OCI-LY7 (cell line): Measurements from ENCODE around the gene IGDCC3. TPM values are rescaled to one million over a fixed set of nuclear protein-coding genes. Genes with fewer than 3 reads are reported as not detected.

ENCODE experiments used
- BruUV-seq: library from RNA; stranded (reverse); fragments of 400-500 nt; replicated peaks from 2 replicates; lab custom pipeline; 2021; lab: Mats Ljungman, UMichigan
- CTCF ChIA-PET: fragments of 300-600 bp; sonication (Branson Sonifier 250); formaldehyde crosslinking; loops from one replicate; lab custom pipeline; 2022; ENCODE audit warnings: antibody characterized with exemption; ENCODE audit not compliant: unreplicated experiment; lab: Charles Lee
- POLR2A ChIA-PET: fragments of 300-600 bp; sonication (Branson Sonifier 250); formaldehyde crosslinking; loops from one replicate; lab custom pipeline; 2022; ENCODE audit warnings: antibody characterized with exemption; lab: Charles Lee
- DNase-seq: peaks from one replicate; pipeline ENCODE4 v3.0.0-alpha.2; 2015; ENCODE audit warnings: low spot score
- H2AFZ ChIP-seq: fragments of 200-600 bp; sonication (generic), shearing (Covaris generic); 2 replicates; pipeline ENCODE4 v1.6.1; 2014; ENCODE audit warnings: mild to moderate bottlenecking, antibody characterized with exemption, low read length, moderate library complexity
- H3K27ac ChIP-seq: fragments of 200-600 bp; sonication (generic); 2 replicates; pipeline ENCODE4 v1.5.1; 2014; ENCODE audit warnings: mixed run types, low read depth, mild to moderate bottlenecking, moderate library complexity, low read length, inconsistent platforms; ENCODE audit not compliant: poor library complexity, severe bottlenecking
- H3K36me3 ChIP-seq: fragments of 200-600 bp; sonication (generic); 2 replicates; pipeline ENCODE4 v1.6.1; 2014; ENCODE audit warnings: mild to moderate bottlenecking, antibody characterized with exemption, low read length, moderate library complexity, mixed read lengths; ENCODE audit not compliant: insufficient read depth
- H3K4me1 ChIP-seq: fragments of 200-600 bp; sonication (generic); 2 replicates; pipeline ENCODE4 v1.5.1; 2014; ENCODE audit warnings: mild to moderate bottlenecking, low read length; ENCODE audit not compliant: insufficient read depth, poor library complexity, severe bottlenecking
- H3K4me2 ChIP-seq: fragments of 200-600 bp; sonication (generic); 2 replicates; pipeline ENCODE4 v1.6.1; 2014; ENCODE audit warnings: mild to moderate bottlenecking, low read length
- H3K4me3 ChIP-seq: fragments of 200-600 bp; sonication (generic); 2 replicates; pipeline ENCODE4 v1.5.1; 2014; ENCODE audit warnings: mild to moderate bottlenecking, low read depth, low read length; ENCODE audit not compliant: poor library complexity, severe bottlenecking
- H3K79me2 ChIP-seq: fragments of 200-600 bp; sonication (generic); 2 replicates; pipeline ENCODE4 v1.6.1; 2016; ENCODE audit warnings: low read depth, mild to moderate bottlenecking, low read length, moderate library complexity, mixed read lengths; ENCODE audit not compliant: insufficient read depth
- H3K9me2 ChIP-seq: fragments of 200-600 bp; sonication (generic); 2 replicates; pipeline ENCODE4 v1.6.1; 2016; ENCODE audit warnings: mild to moderate bottlenecking, low read length, mixed read lengths; ENCODE audit not compliant: insufficient read depth
- H3K9me3 ChIP-seq: fragments of 200-600 bp; sonication (generic); 2 replicates; pipeline ENCODE4 v1.6.1; 2014; ENCODE audit warnings: mild to moderate bottlenecking, mixed run types, low read length, mixed read lengths
- H4K20me1 ChIP-seq: fragments of 200-600 bp; sonication (generic); 2 replicates; pipeline ENCODE4 v1.6.1; 2014; ENCODE audit warnings: mild to moderate bottlenecking, antibody characterized with exemption, low read length, moderate library complexity, mixed read lengths; ENCODE audit not compliant: insufficient read depth
- CTCF ChIP-seq: fragments of 200-600 bp; sonication (generic); conservative IDR thresholded peaks from 2 replicates; pipeline ENCODE4 v1.5.1; 2014; ENCODE audit warnings: mild to moderate bottlenecking, antibody characterized with exemption, low read length, moderate library complexity, mixed read lengths
- EZH2phosphoT487 ChIP-seq: fragments of 200-600 bp; sonication (generic); IDR thresholded peaks from 2 replicates; pipeline ENCODE4 v1.6.1; 2018; ENCODE audit warnings: low read depth, borderline replicate concordance, mild to moderate bottlenecking, mixed run types, antibody characterized with exemption, low read length, moderate library complexity, mixed read lengths
- intact Hi-C: fragments of 100-400 bp; cut with micrococcal nuclease; formaldehyde crosslinking; loops from one replicate; pipeline ENCODE4 v1.10.0; 2022; ENCODE audit not compliant: unreplicated experiment
- total RNA-seq, 2 experiments: library from RNA; depleted of rRNA in 1 of 2; stranded (reverse); fragments of >200 nt in 1 of 2; shearing (Covaris generic) in 1 of 2; gene quantifications; 2 replicates each; pipeline ENCODE4 v1.2.3, GENCODE V29; 2014 to 2022

Gene IGDCC3
- total RNA-seq, 2 experiments from 2014 or later = not detected

- no peaks in the 10 kb centered on the region for H4K20me1 ChIP-seq
- no peaks in the 10 kb centered on the region for H3K36me3 ChIP-seq
- TF ChIP-seq EZH2phosphoT487 (no peak), CTCF (no peak)
- no peaks in the 10 kb centered on the region for H3K9me2 ChIP-seq
- H3K27ac ChIP-seq = no peak overlapping the region
- H3K4me1 ChIP-seq = peaks cover under 1% of the 10 kb centered on the region
- no peak overlapping the region for H3K4me2 ChIP-seq
- CTCF ChIA-PET = no interaction called here
- no peak overlapping the region for H2AFZ ChIP-seq
- intact Hi-C loops = no loop called here
- POLR2A ChIA-PET = no interaction called here
- DNase-seq = no peak
- no peaks in the 10 kb centered on the region for H3K79me2 ChIP-seq
- H3K9me3 ChIP-seq = no peaks in the 10 kb centered on the region
- no TSS peak for BruUV-seq
- H3K4me3 ChIP-seq = no peak overlapping the region
Measured at GRCh38 chr15:65390447-65390846, 12.6 kb upstream of the IGDCC3 start.

- no peak overlapping the region for H2AFZ ChIP-seq
- ChIA-PET POLR2A (no interaction called here), CTCF (no interaction called here)
- no peak for DNase-seq
- no peak overlapping the region for H3K4me3 ChIP-seq
- no TSS peak for BruUV-seq
- H3K79me2 ChIP-seq = no peaks in the 10 kb centered on the region
- no peaks in the 10 kb centered on the region for H3K9me2 ChIP-seq
- intact Hi-C loops = no loop called here
- no peak overlapping the region for H3K4me2 ChIP-seq
- no peaks in the 10 kb centered on the region for H4K20me1 ChIP-seq
- H3K4me1 ChIP-seq = peaks cover 8% of the 10 kb centered on the region
- no peaks in the 10 kb centered on the region for H3K36me3 ChIP-seq
- H3K27ac ChIP-seq = no peak overlapping the region
- no peak for TF ChIP-seq EZH2phosphoT487
- no peaks in the 10 kb centered on the region for H3K9me3 ChIP-seq
Measured at GRCh38 chr15:65389226-65389625, 11.4 kb upstream of the IGDCC3 start.

GRCh38 chr15:65388306-65389080 is 10.7 kb upstream of the IGDCC3 start:
- Histone ChIP-seq H3K36me3 (no peaks in the 10 kb centered on the region), H3K9me3 (no peaks in the 10 kb centered on the region), H3K79me2 (no peaks in the 10 kb centered on the region), H3K27ac (no peak overlapping the region), H3K4me3 (no peak overlapping the region), H2AFZ (no peak overlapping the region), H4K20me1 (no peaks in the 10 kb centered on the region), H3K9me2 (no peaks in the 10 kb centered on the region), H3K4me2 (no peak overlapping the region), H3K4me1 (peaks cover 8% of the 10 kb centered on the region)
- no peak for DNase-seq
- intact Hi-C loops = no loop called here
- CTCF ChIA-PET = no interaction called here
- TF ChIP-seq CTCF (no peak), EZH2phosphoT487 (no peak)
- BruUV-seq = no TSS peak
- POLR2A ChIA-PET = interaction anchor here (0.7 kb wide), 1 partner anchor 31 kb away, joined by 6 read pairs; no protein-coding TSS in a partner anchor
